K562 (cell line): ENCODE data around the gene TMED4. TPM values are rescaled to one million over a fixed set of nuclear protein-coding genes. Genes with fewer than 3 reads are reported as not detected.

Experiments used
- CC2D1A ChIP-seq: fragments of 450-650 bp; IDR thresholded peaks from 2 replicates; pipeline ENCODE4 v1.6.1; 2017; ENCODE audit warnings: mild to moderate bottlenecking
- CREB3 ChIP-seq: fragments of 450-650 bp; conservative IDR thresholded peaks from 2 replicates; pipeline ENCODE4 v1.6.1; 2016; ENCODE audit warnings: missing genetic modification characterization, low read depth, mild to moderate bottlenecking, missing compliant biosample characterization, moderate library complexity
- DACH1 ChIP-seq: fragments of 450-650 bp; IDR thresholded peaks from 2 replicates; pipeline ENCODE4 v1.6.1; 2018; ENCODE audit not compliant: partially characterized antibody
- DNMT1 ChIP-seq: fragments of 450-650 bp; IDR thresholded peaks from 2 replicates; pipeline ENCODE4 v1.6.1; 2016; ENCODE audit warnings: antibody characterized with exemption, mild to moderate bottlenecking
- E2F4 ChIP-seq: sonication (generic); formaldehyde crosslinking; IDR thresholded peaks from 2 replicates; pipeline ENCODE4 v1.8.0; 2022; ENCODE audit warnings: mild to moderate bottlenecking, low read depth, missing genetic modification reagents
- FOXA3 ChIP-seq, 2 experiments: fragments of 450-650 bp in 1 of 2; sonication (generic) in 1 of 2; formaldehyde crosslinking; IDR thresholded peaks in 1 of 2; conservative IDR thresholded peaks in 1 of 2; 2 replicates each; pipeline versions ENCODE4 v1.4.0 to v1.8.0; 2020 to 2022; ENCODE audit warnings: mild to moderate bottlenecking in 2 of 2, missing genetic modification reagents in 1 of 2
- GTF2A2 ChIP-seq: IDR thresholded peaks from 2 replicates; pipeline ENCODE4 v1.6.1; 2016; ENCODE audit warnings: mild to moderate bottlenecking, missing genetic modification characterization, missing compliant biosample characterization
- HDAC8 ChIP-seq: fragments of 450-650 bp; IDR thresholded peaks from 2 replicates; pipeline ENCODE4 v1.6.1; 2016; ENCODE audit warnings: mild to moderate bottlenecking, missing genetic modification characterization, moderate library complexity, missing compliant biosample characterization
- HNRNPLL ChIP-seq: fragments of 200-400 bp; formaldehyde crosslinking; IDR thresholded peaks from 2 replicates; pipeline ENCODE4 v1.6.1; 2017; ENCODE audit warnings: low read length, low read depth, mild to moderate bottlenecking; ENCODE audit not compliant: poor library complexity, severe bottlenecking
- MAFK ChIP-seq: IDR thresholded peaks from 2 replicates; pipeline ENCODE4 v1.6.1; 2011; ENCODE audit warnings: low read length, improper control_type of control experiment
- MCM2 ChIP-seq: fragments of 450-650 bp; IDR thresholded peaks from 2 replicates; pipeline ENCODE4 v1.6.1; 2017; ENCODE audit warnings: low read depth, mild to moderate bottlenecking
- MCM5 ChIP-seq: fragments of 450-650 bp; IDR thresholded peaks from 2 replicates; pipeline ENCODE4 v1.6.1; 2016; ENCODE audit warnings: low read depth
- MTA2 ChIP-seq: fragments of 450-650 bp; IDR thresholded peaks from 2 replicates; pipeline ENCODE4 v1.6.1; 2016; ENCODE audit warnings: low read depth
- RFX1 ChIP-seq: fragments of 450-650 bp; IDR thresholded peaks from 2 replicates; pipeline ENCODE4 v1.6.1; 2016; ENCODE audit warnings: mild to moderate bottlenecking, moderate library complexity
- SREBF2 ChIP-seq: sonication (generic); formaldehyde crosslinking; IDR thresholded peaks from 2 replicates; pipeline ENCODE4 v1.4.0; 2020; ENCODE audit warnings: mild to moderate bottlenecking, missing genetic modification reagents
- TGIF2 ChIP-seq: sonication (generic); formaldehyde crosslinking; IDR thresholded peaks from 2 replicates; pipeline ENCODE4 v1.8.1; 2022; ENCODE audit warnings: mild to moderate bottlenecking, missing genetic modification reagents, moderate library complexity
- THAP12 ChIP-seq: fragments of 250-450 bp; sonication (Bioruptor Pico); IDR thresholded peaks from 2 replicates; pipeline ENCODE4 v1.9.0; 2021; ENCODE audit warnings: mild to moderate bottlenecking, inconsistent platforms
- ZBTB5 ChIP-seq: fragments of 450-650 bp; IDR thresholded peaks from 2 replicates; pipeline ENCODE4 v1.6.1; 2017; ENCODE audit warnings: antibody characterized with exemption
- ZFP91 ChIP-seq: sonication (generic); formaldehyde crosslinking; IDR thresholded peaks from 2 replicates; pipeline ENCODE4 v1.8.0; 2022; ENCODE audit warnings: mild to moderate bottlenecking, missing genetic modification reagents
- ZNF561 ChIP-seq: fragments of 450-650 bp; formaldehyde crosslinking; conservative IDR thresholded peaks from 2 replicates; pipeline ENCODE4 v1.4.0; 2020; ENCODE audit warnings: mild to moderate bottlenecking, moderate library complexity
- polyA plus RNA-seq, 8 experiments: library from polyadenylated mRNA; depleted of rRNA in 4 of 8; stranded (reverse) in 5 of 8; unstranded in 3 of 8; fragments of >200 nt; fragmentation: Nextera tagmentation in 2 of 8; fragmentation: Illumina TruSeq in 1 of 8; extraction: Ambion mirVana in 2 of 8; extraction: Trizol in 1 of 8; gene quantifications; 2 replicates each; pipeline versions ENCODE4 v1.2.1 to v1.2.3, GENCODE V29; 2011 to 2014; ENCODE audit warnings: inconsistent platforms in 1 of 8, missing spikeins in 1 of 8
- total RNA-seq, 7 experiments: library from RNA; depleted of rRNA in 6 of 7; stranded (reverse); fragments of >200 nt in 6 of 7; fragmentation: Illumina TruSeq in 2 of 7; extraction: Trizol in 2 of 7; gene quantifications; 2 replicates each; pipeline versions ENCODE4 v1.2.1 to v1.2.3, GENCODE V29; 2011 to 2021; ENCODE audit warnings: low replicate concordance in 1 of 7

Gene TMED4
- total and polyA plus RNA-seq, 9 of the 15 experiments (the other 6 are each of a cell fraction or from before 2014, with no cell fraction given) = 20.3 to 64.0 (median 42.1) TPM

GRCh38 chr7:44606341-44607140 is 24.5 kb upstream of the TMED4 start, which contains the start of gene OGDH (continued):
- TF ChIP-seq GTF2A2 = no peak
- TF ChIP-seq SREBF2 (CRISPR knock-in tag) = no peak
- TF ChIP-seq ZNF561 (CRISPR knock-in tag) = no peak
- TF ChIP-seq MCM5 = no peak
- no peak for TF ChIP-seq FOXA3 (CRISPR knock-in tag; conservative IDR thresholded peaks at IDR 0.05 in 1 of 2, IDR thresholded peaks at IDR 0.05 in 1 of 2)
- peak; percentile 73 for TF ChIP-seq HNRNPLL
- TF ChIP-seq HDAC8 (tag) = 0 out of 2 replicates have a peak, but pooled peaks have one; percentile 20
- no peak for TF ChIP-seq THAP12 (CRISPR knock-in tag)
- no peak for TF ChIP-seq CREB3 (tag)
- TF ChIP-seq MCM2 = no peak
- TF ChIP-seq RFX1 = no peak; the same call in 1 of the 2 replicates
- no peak for TF ChIP-seq CC2D1A
- TF ChIP-seq ZFP91 (CRISPR knock-in tag) = no peak
- TF ChIP-seq E2F4 (CRISPR knock-in tag) = peak; percentile 65; the same call in 1 of the 2 replicates
- TF ChIP-seq MAFK = no peak
- peak; percentile 100 for TF ChIP-seq DACH1
- 0 out of 2 replicates have a peak, but pooled peaks have one; percentile 18 for TF ChIP-seq TGIF2 (CRISPR knock-in tag)
- no peak for TF ChIP-seq ZBTB5
- TF ChIP-seq MTA2 = no peak
- TF ChIP-seq DNMT1 = no peak
